CD4-positive, alpha-beta T cell (primary cell): ENCODE data around the gene SEPTIN2. TPM values are rescaled to one million over a fixed set of nuclear protein-coding genes. Genes with fewer than 3 reads are reported as not detected.

ENCODE experiments used
- ATAC-seq: fragments of 200-7000 bp; cut with Tn5 transposase; one replicate; pipeline ENCODE4 v1.10.0; 2022; ENCODE audit warnings: mild to moderate bottlenecking; ENCODE audit not compliant: poor library complexity
- CTCF ChIA-PET: fragments of 350-600 bp; sonication (Branson Sonifier 250); formaldehyde crosslinking; loops from one replicate; lab custom pipeline; 2021; ENCODE audit warnings: antibody characterized with exemption, inconsistent platforms; lab: Charles Lee
- POLR2A ChIA-PET: fragments of 350-600 bp; sonication (Branson Sonifier 250); formaldehyde crosslinking; loops from one replicate; lab custom pipeline; 2021; ENCODE audit warnings: antibody characterized with exemption, inconsistent platforms; lab: Charles Lee
- DNase-seq, 14 experiments: peaks; one replicate each; pipeline ENCODE4 v3.0.0-alpha.2; 2013 to 2020; ENCODE audit warnings: mixed read lengths in 2 of 14
- H3K27ac ChIP-seq, 2 donors: one replicate each; pipeline versions ENCODE4 v1.5.1 to v1.7.0; 2013; ENCODE audit warnings: low read length in 2 of 2, low read depth in 1 of 2, mild to moderate bottlenecking in 1 of 2
- H3K27me3 ChIP-seq, 2 experiments: 1 replicate in 1 of 2; 2 replicates in 1 of 2; pipeline versions ENCODE4 v1.6.1 to v1.7.0; 2013; ENCODE audit warnings: low read length in 2 of 2, control low read depth in 1 of 2, mild to moderate bottlenecking in 1 of 2, moderate library complexity in 1 of 2; ENCODE audit not compliant: insufficient read depth in 2 of 2, control insufficient read depth in 1 of 2
- H3K36me3 ChIP-seq: one replicate; pipeline ENCODE4 v1.6.1; 2013; ENCODE audit warnings: low read length, control low read depth; ENCODE audit not compliant: insufficient read depth
- H3K4me1 ChIP-seq: one replicate; pipeline ENCODE4 v1.6.1; 2013; ENCODE audit warnings: low read length, control low read depth; ENCODE audit not compliant: insufficient read depth
- H3K4me3 ChIP-seq: one replicate; pipeline ENCODE4 v1.5.1; 2013; ENCODE audit warnings: mild to moderate bottlenecking, low read length, moderate library complexity
- H3K9me3 ChIP-seq, 2 experiments: 1 replicate in 1 of 2; 2 replicates in 1 of 2; pipeline versions ENCODE4 v1.6.1 to v1.7.0; 2013; ENCODE audit warnings: low read length in 2 of 2, mild to moderate bottlenecking in 2 of 2, control low read depth in 1 of 2, moderate library complexity in 1 of 2; ENCODE audit not compliant: control insufficient read depth in 1 of 2, insufficient read depth in 1 of 2
- H3K27ac Mint-ChIP-seq: one replicate; pipeline ENCODE4 v1.8.0; 2020; ENCODE audit warnings: mixed read lengths
- H3K27me3 Mint-ChIP-seq: one replicate; pipeline ENCODE4 v1.8.0; 2021; ENCODE audit warnings: mixed read lengths
- H3K36me3 Mint-ChIP-seq: one replicate; pipeline ENCODE4 v1.8.0; 2021; ENCODE audit warnings: low read depth, mixed read lengths
- H3K4me1 Mint-ChIP-seq: one replicate; pipeline ENCODE4 v1.8.0; 2021; ENCODE audit warnings: low read depth, mixed read lengths
- H3K4me3 Mint-ChIP-seq: one replicate; pipeline ENCODE4 v1.8.0; 2020; ENCODE audit warnings: mild to moderate bottlenecking, mixed read lengths
- H3K9me3 Mint-ChIP-seq: one replicate; pipeline ENCODE4 v1.8.0; 2020; ENCODE audit warnings: mixed read lengths
- CTCF ChIP-seq: fragments of 200-600 bp; IDR thresholded peaks from one replicate; pipeline ENCODE4 v1.8.0; 2022; ENCODE audit warnings: antibody characterized with exemption, mild to moderate bottlenecking
- intact Hi-C, 2 experiments: fragments of 100-400 bp; cut with DNase I in 1 of 2; cut with micrococcal nuclease in 1 of 2; formaldehyde crosslinking; loops; one replicate each; pipeline versions ENCODE4 v1.15.1 to v1.9.0; 2023 to 2025; cut with DNase I, micrococcal nuclease
- total RNA-seq, 174 experiments: library from RNA in 2 of 174; stranded (reverse) in 2 of 174; gene quantifications; one replicate each; pipeline ENCODE4 v1.2.3 and lab custom pipeline; 2021 to 2026

The SEPTIN2 gene
- total RNA-seq, 2 experiments from 2014 or later = 189 to 196 TPM

DNA sequence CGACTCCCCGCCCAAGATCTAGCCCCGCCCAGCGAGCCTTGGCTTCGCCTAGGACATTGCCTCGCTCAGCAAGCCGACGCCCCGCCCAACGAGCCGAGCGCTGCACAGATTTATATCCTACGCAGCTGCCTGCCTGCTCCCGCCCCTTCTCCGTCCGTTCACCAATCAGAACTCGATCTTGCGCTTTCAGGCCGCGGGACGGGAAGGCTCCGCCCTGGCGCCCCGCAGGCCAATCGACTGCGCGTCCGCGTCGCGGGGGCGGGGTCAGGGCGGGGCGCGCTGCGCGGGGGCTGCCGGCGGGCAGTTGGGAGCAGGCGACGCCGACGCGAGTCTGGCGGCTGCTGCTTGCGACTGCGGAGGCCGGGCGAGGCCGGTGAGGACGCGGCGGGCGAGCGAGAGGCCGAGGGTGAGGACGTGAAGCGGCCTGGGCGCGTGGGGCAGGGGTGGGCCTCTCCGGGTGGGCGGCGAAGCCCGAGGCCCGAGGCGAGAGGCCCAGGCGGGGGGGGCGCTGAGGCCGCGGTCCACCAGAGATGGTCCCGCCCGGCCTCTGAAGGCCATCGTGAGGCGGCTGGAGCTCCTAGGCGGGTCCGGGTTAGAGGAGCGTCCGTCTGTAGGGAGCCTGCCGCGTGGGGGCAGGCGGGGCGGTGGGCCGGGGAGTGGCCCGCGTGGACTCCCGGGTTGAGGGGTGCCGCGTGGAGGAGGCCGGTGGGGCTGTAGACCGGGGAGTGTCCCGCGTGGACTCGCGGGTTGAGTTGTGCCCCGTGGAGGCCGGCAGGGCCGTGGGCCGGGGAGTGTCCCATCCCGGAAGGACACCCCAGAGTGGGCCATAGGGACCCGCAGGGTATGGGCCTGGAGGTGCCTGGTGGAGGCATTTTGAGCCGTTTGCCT, 40.5 kb downstream of the SEPTIN2 start, which contains the start of gene FARP2:
Gene FARP2, plus strand, starts transcription at position 303 of the 888 bp plus-strand sequence. CDS start 16,823 bp downstream, outside the sequence.
- peak within 1 kb of the TSS in 1 of 2 donors; percentile 20 for H3K27ac ChIP-seq
- peaks cover 36% of the 10 kb centered on the region for H3K36me3 Mint-ChIP-seq
- TF ChIP-seq CTCF = no peak
- H3K4me3 Mint-ChIP-seq = peak within 1 kb of the TSS; percentile 86
- H3K4me1 ChIP-seq = peaks cover 20% of the 10 kb centered on the region
- DNase-seq (peak; percentile 95 to 100 (median 97)), ATAC-seq (peak; percentile 94)
- ChIA-PET POLR2A (no interaction called here), CTCF (no interaction called here)
- H3K4me1 Mint-ChIP-seq = peaks cover 28% of the 10 kb centered on the region
- H3K36me3 ChIP-seq = peaks cover 8% of the 10 kb centered on the region
- intact Hi-C loops = loop anchor here (2.0 to 5.0 kb wide), 11 partner anchors 41 to 789 kb away; partner anchors contain the start of genes D2HGDH (in 1 of the 2), DTYMK (in 1 of the 2), HDLBP (in 1 of the 2) and ING5 (in 1 of the 2)
- H3K4me3 ChIP-seq = peak within 1 kb of the TSS; percentile 55
- no peaks in the 10 kb centered on the region for H3K27me3 Mint-ChIP-seq
- H3K9me3 ChIP-seq = peaks cover 0 to 4% of the 10 kb centered on the region in 2 experiments
- H3K27me3 ChIP-seq = no peaks in the 10 kb centered on the region
- peak within 1 kb of the TSS; percentile 77 for H3K27ac Mint-ChIP-seq
- H3K9me3 Mint-ChIP-seq = no peaks in the 10 kb centered on the region

DNA sequence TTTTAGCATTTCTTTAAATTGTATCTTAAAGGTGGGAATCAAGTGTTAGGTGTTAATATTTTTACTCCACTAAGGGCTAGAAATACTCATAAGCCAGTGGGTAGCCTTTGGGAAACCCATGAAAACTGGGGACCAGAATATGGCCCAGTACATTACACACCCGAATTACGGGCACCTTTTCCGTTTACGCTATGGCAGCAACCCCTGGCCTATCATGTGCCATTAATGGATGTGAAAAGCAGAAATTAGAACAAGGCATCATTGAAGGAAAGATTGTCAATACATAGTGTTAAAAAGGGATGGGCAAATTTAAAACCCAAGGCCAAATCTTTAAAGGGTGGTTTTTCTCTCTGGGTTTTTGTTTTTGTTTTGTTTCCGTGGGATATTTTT, 41.1 kb downstream of the SEPTIN2 start:
- Histone ChIP-seq H3K4me1 (peaks cover 20% of the 10 kb centered on the region), H3K9me3 (peaks cover 0 to 4% of the 10 kb centered on the region in 2 experiments), H3K27me3 (no peaks in the 10 kb centered on the region), H3K36me3 (peaks cover 2% of the 10 kb centered on the region), H3K27ac (no peak overlapping the region), H3K4me3 (peak overlapping the region; percentile 55)
- Mint-ChIP-seq H3K36me3 (peaks cover 29% of the 10 kb centered on the region), H3K4me1 (peaks cover 28% of the 10 kb centered on the region), H3K4me3 (peak overlapping the region; percentile 66), H3K9me3 (no peaks in the 10 kb centered on the region), H3K27ac (peak overlapping the region; percentile 36), H3K27me3 (no peaks in the 10 kb centered on the region)
- intact Hi-C loops = loop anchor here (2.0 to 5.0 kb wide), 11 partner anchors 42 to 790 kb away; partner anchors contain the start of genes D2HGDH (in 1 of the 2), DTYMK (in 1 of the 2), HDLBP (in 1 of the 2) and ING5 (in 1 of the 2)
- TF ChIP-seq CTCF = no peak
- DNase-seq = peak in 2 of 14 experiments; percentile 10 to 31
- ChIA-PET CTCF (no interaction called here), POLR2A (no interaction called here)
- ATAC-seq = no peak

GRCh38 chr2:241357531-241357930, 41.8 kb downstream of the SEPTIN2 start:
- H3K36me3 Mint-ChIP-seq = peaks cover 23% of the 10 kb centered on the region
- H3K36me3 ChIP-seq = no peaks in the 10 kb centered on the region
- TF ChIP-seq CTCF = no peak
- intact Hi-C loops = loop anchor here (2.0 to 5.0 kb wide), 11 partner anchors 43 to 790 kb away; partner anchors contain the start of genes D2HGDH (in 1 of the 2), DTYMK (in 1 of the 2), HDLBP (in 1 of the 2) and ING5 (in 1 of the 2)
- no peak overlapping the region for H3K27ac ChIP-seq
- H3K27ac Mint-ChIP-seq = no peak overlapping the region
- H3K9me3 Mint-ChIP-seq = no peaks in the 10 kb centered on the region
- DNase-seq (no peak), ATAC-seq (no peak)
- no peak overlapping the region for H3K4me3 ChIP-seq
- peaks cover 0 to 4% of the 10 kb centered on the region in 2 experiments for H3K9me3 ChIP-seq
- peaks cover 28% of the 10 kb centered on the region for H3K4me1 Mint-ChIP-seq
- H3K27me3 ChIP-seq = no peaks in the 10 kb centered on the region
- ChIA-PET POLR2A (interaction anchor here (1.1 kb wide), 1 partner anchor 42 kb away, joined by 3 read pairs; the partner anchor contains the start of genes HDLBP and SEPTIN2), CTCF (no interaction called here)
- no peaks in the 10 kb centered on the region for H3K27me3 Mint-ChIP-seq
- H3K4me3 Mint-ChIP-seq = peak overlapping the region; percentile 66
- peaks cover 20% of the 10 kb centered on the region for H3K4me1 ChIP-seq
